Sigmoid colon (tissue), 4 donors: ENCODE results near the gene SLC35E1.

Experiments
- CTCF ChIP-seq, 4 experiments: fragments of 450-650 bp in 3 of 4; fragments of 200-600 bp in 1 of 4; IDR thresholded peaks; one replicate each; pipeline ENCODE4 v1.5.1; 2016 to 2019; ENCODE audit warnings: antibody characterized with exemption in 4 of 4, mild to moderate bottlenecking in 3 of 4, moderate library complexity in 2 of 4
- POLR2A ChIP-seq, 2 donors: fragments of 450-650 bp; IDR thresholded peaks; one replicate each; pipeline ENCODE4 v1.6.1; 2016; ENCODE audit warnings: antibody characterized with exemption in 2 of 2, mild to moderate bottlenecking in 2 of 2, moderate library complexity in 2 of 2
- POLR2AphosphoS5 ChIP-seq, 4 donors: sonication (generic); formaldehyde crosslinking; IDR thresholded peaks; one replicate each; pipeline ENCODE4 v1.6.1; 2017; ENCODE audit warnings: antibody characterized with exemption in 4 of 4

GRCh38 chr19:16532440-16533234, 39.6 kb downstream of the SLC35E1 start:
- no peak for TF ChIP-seq CTCF (IDR thresholded peaks at IDR 0.05)
- TF ChIP-seq POLR2AphosphoS5 (IDR thresholded peaks at IDR 0.05) = no peak
- no peak for TF ChIP-seq POLR2A (IDR thresholded peaks at IDR 0.05)
